Measurements from ENCODE around the gene CHID1.

The CHID1 gene

DNA sequence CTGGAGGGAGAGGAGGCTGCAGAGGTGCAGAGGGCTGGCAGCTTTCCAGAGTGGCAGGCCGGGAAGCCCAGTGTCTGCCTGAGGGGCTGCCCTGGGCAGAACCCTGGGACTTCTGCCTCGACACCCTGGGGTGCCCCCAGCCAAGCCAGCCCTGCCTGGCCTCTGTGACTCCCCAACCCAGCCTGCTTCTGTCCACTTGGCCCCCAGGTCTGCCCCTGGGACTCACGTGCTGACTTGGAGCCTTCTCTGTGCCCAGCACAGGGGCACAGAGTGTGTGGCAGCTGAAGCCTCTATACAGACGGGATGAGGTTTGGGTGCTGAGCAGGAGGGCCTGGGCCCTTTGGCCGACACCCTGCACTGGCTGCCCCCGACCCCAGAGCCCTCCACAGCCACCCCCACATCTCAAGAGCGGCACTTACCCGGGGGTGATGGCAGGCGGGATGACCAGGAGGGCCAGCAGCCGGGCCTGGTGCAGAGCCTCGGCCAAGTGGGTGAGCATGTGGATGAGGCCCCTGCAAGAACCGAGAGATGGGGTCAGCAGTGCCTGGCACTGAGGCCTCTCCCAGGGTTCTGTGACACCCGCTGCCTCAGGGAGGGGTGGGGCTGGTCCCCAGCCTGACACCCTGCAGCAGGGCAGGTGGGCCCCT is 17.5 kb downstream of the CHID1 start:
- peak overlapping the region; percentile 4; the same call in 1 of the 2 replicates for H3K27ac ChIP-seq
- POLR2A ChIA-PET (ENCODE audit: low non-redundant PET) = no interaction called here
- CTCF ChIA-PET = no interaction called here
- no peak for DNase-seq (ENCODE audit: low spot score)
- TF ChIP-seq, protein P1, sequence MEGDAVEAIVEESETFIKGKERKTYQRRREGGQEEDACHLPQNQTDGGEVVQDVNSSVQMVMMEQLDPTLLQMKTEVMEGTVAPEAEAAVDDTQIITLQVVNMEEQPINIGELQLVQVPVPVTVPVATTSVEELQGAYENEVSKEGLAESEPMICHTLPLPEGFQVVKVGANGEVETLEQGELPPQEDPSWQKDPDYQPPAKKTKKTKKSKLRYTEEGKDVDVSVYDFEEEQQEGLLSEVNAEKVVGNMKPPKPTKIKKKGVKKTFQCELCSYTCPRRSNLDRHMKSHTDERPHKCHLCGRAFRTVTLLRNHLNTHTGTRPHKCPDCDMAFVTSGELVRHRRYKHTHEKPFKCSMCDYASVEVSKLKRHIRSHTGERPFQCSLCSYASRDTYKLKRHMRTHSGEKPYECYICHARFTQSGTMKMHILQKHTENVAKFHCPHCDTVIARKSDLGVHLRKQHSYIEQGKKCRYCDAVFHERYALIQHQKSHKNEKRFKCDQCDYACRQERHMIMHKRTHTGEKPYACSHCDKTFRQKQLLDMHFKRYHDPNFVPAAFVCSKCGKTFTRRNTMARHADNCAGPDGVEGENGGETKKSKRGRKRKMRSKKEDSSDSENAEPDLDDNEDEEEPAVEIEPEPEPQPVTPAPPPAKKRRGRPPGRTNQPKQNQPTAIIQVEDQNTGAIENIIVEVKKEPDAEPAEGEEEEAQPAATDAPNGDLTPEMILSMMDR (conservative IDR thresholded peaks at IDR 0.05; ENCODE audit: low read depth) = no peak

DNA sequence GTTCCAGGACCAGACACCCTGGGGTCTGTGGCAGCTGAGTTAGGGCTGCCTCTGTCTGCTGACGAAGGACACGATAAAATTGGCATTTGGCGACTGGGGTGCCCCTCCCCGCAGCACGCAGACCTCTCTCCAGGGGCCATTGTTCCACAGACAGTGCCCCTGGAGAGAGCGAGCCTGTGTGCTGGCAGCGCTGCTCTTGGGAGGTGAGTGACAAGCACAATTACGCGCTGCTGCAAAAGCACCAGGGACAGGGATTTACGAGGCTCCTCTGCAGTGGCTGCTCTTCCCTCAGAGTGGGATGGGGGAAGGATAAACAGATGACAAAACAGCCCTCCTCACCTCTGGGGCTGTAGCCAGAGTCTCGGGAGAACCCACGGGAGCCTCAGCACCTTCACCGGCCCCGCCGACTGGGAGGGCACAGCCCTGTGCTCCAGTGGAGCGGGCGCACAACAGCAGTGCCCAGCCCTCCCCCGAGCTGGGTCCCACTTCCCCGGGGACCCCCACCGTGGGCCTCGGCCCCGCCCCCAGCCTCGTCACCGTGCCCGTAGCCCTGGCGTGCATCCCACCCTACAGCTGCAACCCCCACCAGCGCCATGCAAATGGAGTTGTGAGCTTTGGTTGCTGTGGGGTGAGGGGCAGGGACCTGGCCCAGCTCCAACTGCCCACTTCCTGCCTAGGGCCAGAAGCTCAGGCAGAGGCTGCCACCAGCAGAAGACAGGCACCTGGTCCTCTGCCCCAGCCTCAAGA is 19.6 kb downstream of the CHID1 start:
- CTCF ChIA-PET = no interaction called here
- no peak for DNase-seq (ENCODE audit: low spot score)
- no peak overlapping the region for H3K27ac ChIP-seq
- POLR2A ChIA-PET (ENCODE audit: low non-redundant PET) = no interaction called here
- TF ChIP-seq, protein P1 (conservative IDR thresholded peaks at IDR 0.05; ENCODE audit: low read depth) = no peak

DNA sequence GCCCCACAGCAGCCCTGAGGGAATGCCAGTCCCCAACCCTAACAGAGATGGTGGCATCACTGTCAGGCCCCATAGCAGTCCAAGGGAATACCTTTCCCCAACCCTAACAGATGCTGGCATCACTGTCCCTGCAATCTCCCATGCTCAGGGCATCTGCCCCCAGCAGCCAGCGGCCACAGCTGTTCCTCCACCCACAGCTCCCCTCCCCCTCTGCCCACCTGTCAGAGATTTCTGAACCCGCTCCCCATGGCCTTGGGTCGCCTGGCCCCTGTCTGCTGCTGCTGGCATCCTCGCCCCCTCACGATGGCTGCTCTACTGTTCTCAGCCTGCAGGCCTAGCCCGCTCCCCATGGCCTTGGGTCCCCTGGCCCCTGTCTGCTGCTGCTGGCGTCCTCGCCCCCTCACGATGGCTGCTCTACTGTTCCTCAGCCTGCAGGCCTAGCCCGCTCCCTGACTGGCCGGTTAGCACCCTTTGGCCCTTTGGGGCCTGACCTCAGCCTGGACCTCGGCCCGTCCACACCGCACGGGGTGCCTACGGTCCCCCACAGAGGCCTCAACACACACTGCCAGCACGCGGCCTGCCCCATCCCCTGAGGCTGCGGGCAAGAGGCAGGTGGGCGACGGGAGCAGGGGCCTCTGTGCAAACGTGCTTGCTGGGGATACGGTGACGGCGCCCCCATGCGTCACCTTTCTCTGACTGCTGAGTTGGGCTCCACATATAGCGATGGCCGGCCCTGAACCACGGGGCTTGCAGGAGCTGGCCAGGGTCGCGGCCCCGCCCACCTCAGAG is 20.7 kb downstream of the CHID1 start:
- POLR2A ChIA-PET (ENCODE audit: low non-redundant PET) = no interaction called here
- no peak overlapping the region for H3K27ac ChIP-seq
- CTCF ChIA-PET = interaction anchor here (0.7 kb wide), 1 partner anchor 44 kb away, joined by 3 read pairs; no protein-coding TSS in a partner anchor

DNA sequence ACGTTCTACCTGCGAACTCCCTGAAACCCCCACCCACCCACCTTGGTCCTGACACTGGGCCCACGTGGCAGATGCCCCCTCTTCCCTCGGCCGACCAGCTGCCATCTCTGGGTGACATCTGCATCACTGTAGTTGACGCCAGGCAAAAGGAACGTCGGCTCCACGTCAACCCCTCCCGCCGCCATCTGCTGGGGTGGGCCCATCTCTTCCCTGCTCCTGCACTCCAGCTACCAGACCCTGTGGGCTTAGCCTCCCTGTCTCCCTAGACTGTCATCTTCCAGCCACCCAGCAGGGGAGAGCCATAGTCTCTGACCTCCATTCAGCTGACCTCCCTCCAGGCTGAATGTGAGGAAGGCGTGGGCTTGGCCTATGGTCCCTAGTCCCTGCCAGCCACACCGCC is 21.4 kb downstream of the CHID1 start:
- H3K27ac ChIP-seq = no peak overlapping the region
- POLR2A ChIA-PET (ENCODE audit: low non-redundant PET) = no interaction called here
- TF ChIP-seq, protein P1 (conservative IDR thresholded peaks at IDR 0.05; ENCODE audit: low read depth) = no peak
- DNase-seq (ENCODE audit: low spot score) = no peak
- CTCF ChIA-PET = no interaction called here

More for the DNA sequence above, 20.7 kb downstream of the CHID1 start:
- TF ChIP-seq, protein P1 (conservative IDR thresholded peaks at IDR 0.05; ENCODE audit: low read depth) = no peak
- DNase-seq (ENCODE audit: low spot score) = no peak

DNA sequence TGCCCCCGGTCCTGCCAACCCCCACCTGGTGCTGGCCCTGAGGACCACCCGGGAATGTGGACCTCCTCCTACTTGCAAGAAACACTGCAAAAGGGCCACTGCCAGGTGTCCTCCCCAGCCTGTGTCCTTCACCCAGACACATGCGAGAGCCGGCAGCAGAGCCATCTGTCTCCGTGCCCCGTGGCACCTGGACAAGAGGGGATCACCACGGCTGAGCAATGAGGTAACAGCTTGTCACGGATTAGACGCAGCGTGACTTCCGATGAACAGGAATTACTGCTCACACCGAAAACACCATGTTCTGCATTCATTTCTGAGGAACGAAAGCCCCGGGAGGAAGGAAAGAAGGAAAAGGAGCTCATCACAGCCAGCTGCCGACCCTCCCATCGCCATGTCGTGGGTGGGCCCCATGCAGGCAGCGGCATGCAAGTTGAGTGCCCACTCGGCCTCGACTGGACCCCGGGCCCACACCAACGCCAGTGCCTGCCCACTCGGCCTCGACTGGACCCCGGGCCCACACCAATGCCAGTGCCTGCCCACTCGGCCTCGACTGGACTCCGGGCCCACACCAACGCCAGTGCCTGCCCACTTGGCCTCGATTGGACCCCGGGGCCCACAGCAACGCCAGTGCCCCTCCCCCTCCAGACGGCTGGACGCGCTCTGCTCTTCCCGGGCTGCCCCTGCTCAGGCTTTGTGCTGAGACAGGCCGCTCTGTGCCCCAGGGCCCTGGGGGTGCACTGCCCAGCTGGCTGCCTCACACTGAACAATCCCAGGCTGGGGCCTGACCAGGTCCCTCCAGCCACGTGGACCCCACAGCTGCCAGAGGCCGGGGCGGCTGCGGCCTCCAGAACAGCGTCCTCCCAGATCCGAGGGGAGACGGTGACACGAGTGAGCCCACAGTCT is 22.0 kb downstream of the CHID1 start:
- CTCF ChIA-PET = interaction anchor here (0.5 to 1.0 kb wide), 3 partner anchors 17 to 309 kb away, joined by 3 read pairs; no protein-coding TSS in a partner anchor
- H3K27ac ChIP-seq = no peak overlapping the region
- TF ChIP-seq, protein P1 (conservative IDR thresholded peaks at IDR 0.05; ENCODE audit: low read depth) = no peak
- POLR2A ChIA-PET (ENCODE audit: low non-redundant PET) = no interaction called here
- no peak for DNase-seq (ENCODE audit: low spot score)
